HepG2 (cell line): Measurements from ENCODE around the gene GPC6.

Source experiments
- ATF4 ChIP-seq, 2 experiments: fragments of 450-650 bp in 1 of 2; sonication (generic) in 1 of 2; formaldehyde crosslinking; IDR thresholded peaks; 2 replicates each; pipeline versions ENCODE4 v1.5.0 to v1.8.0; 2020 to 2022; ENCODE audit warnings: mild to moderate bottlenecking in 1 of 2, missing genetic modification reagents in 1 of 2
- CTCF ChIP-seq: sonication (generic); formaldehyde crosslinking; IDR thresholded peaks from 2 replicates; pipeline ENCODE4 v1.5.0; 2020; ENCODE audit warnings: mild to moderate bottlenecking, missing genetic modification reagents, moderate library complexity
- MEIS1 ChIP-seq: sonication (generic); formaldehyde crosslinking; IDR thresholded peaks from 2 replicates; pipeline ENCODE4 v1.9.0; 2021; ENCODE audit warnings: mild to moderate bottlenecking, missing genetic modification reagents, moderate library complexity, borderline replicate concordance
- TAF1 ChIP-seq: sonication (generic); formaldehyde crosslinking; IDR thresholded peaks from 2 replicates; pipeline ENCODE4 v1.4.0; 2020; ENCODE audit warnings: missing genetic modification reagents
- TP53 ChIP-seq: sonication (generic); formaldehyde crosslinking; conservative IDR thresholded peaks from 2 replicates; pipeline ENCODE4 v1.4.0; 2020; ENCODE audit warnings: missing genetic modification reagents
- ZFX ChIP-seq: sonication (generic); formaldehyde crosslinking; IDR thresholded peaks from 2 replicates; pipeline ENCODE4 v1.4.0; 2020; ENCODE audit warnings: mild to moderate bottlenecking, low read depth, missing genetic modification reagents, moderate library complexity
- ZNF251 ChIP-seq: sonication (generic); formaldehyde crosslinking; IDR thresholded peaks from 2 replicates; pipeline ENCODE4 v1.9.0; 2021; ENCODE audit warnings: mild to moderate bottlenecking, missing genetic modification reagents

- TF ChIP-seq ZNF251 (CRISPR knock-in tag) (no peak), TAF1 (CRISPR knock-in tag) (no peak), ATF4 (CRISPR knock-in tag; IDR thresholded peaks at IDR 0.05) (no peak), CTCF (CRISPR knock-in tag) (no peak), MEIS1 (CRISPR knock-in tag) (no peak), TP53 (CRISPR knock-in tag) (no peak), ZFX (CRISPR knock-in tag) (no peak)
Measured at GRCh38 chr13:93262729-93263345, 36.2 kb downstream of the GPC6 start.
